PC-9 (cell line): Measurements from ENCODE around the gene INPPL1. TPM values are rescaled to one million over a fixed set of nuclear protein-coding genes. Genes with fewer than 3 reads are reported as not detected.

Experiments
- BruUV-seq: library from RNA; stranded (reverse); fragments of 400-500 nt; replicated peaks from 2 replicates; lab custom pipeline; 2021; lab: Mats Ljungman, UMichigan
- CTCF ChIA-PET: fragments of 300-600 bp; sonication (Branson Sonifier 250); formaldehyde crosslinking; loops from one replicate; lab custom pipeline; 2022; ENCODE audit warnings: antibody characterized with exemption; lab: Charles Lee
- POLR2A ChIA-PET: fragments of 300-600 bp; sonication (Branson Sonifier 250); formaldehyde crosslinking; loops from one replicate; lab custom pipeline; 2022; ENCODE audit warnings: antibody characterized with exemption; ENCODE audit not compliant: unreplicated experiment; lab: Charles Lee
- DNase-seq, 2 experiments: peaks; one replicate each; pipeline versions ENCODE4 v3.0.0 to v3.0.0-alpha.2; 2015 to 2022; ENCODE audit warnings: mixed read lengths in 1 of 2
- H2AFZ ChIP-seq: fragments of 200-600 bp; sonication (generic); 2 replicates; pipeline ENCODE4 v1.8.1; 2017; ENCODE audit warnings: antibody characterized with exemption
- H3F3A ChIP-seq: fragments of 200-600 bp; sonication (generic); 2 replicates; pipeline ENCODE4 v1.8.1; 2017; ENCODE audit warnings: antibody characterized with exemption, mild to moderate bottlenecking, low read depth; ENCODE audit not compliant: insufficient read depth
- H3K27ac ChIP-seq: fragments of 200-600 bp; sonication (generic); 2 replicates; pipeline ENCODE4 v1.6.1; 2016; ENCODE audit warnings: mixed run types
- H3K27me3 ChIP-seq: fragments of 200-600 bp; sonication (generic); 2 replicates; pipeline ENCODE4 v1.6.1; 2016; ENCODE audit warnings: low read depth, mixed run types; ENCODE audit not compliant: insufficient read depth
- H3K36me3 ChIP-seq: fragments of 200-600 bp; sonication (generic); 2 replicates; pipeline ENCODE4 v1.6.1; 2016; ENCODE audit warnings: low read depth, mixed run types
- H3K4me1 ChIP-seq: fragments of 200-600 bp; sonication (generic); replicated peaks from 2 replicates; pipeline ENCODE4 v1.6.1; 2016; ENCODE audit warnings: mixed run types; ENCODE audit not compliant: insufficient read depth
- H3K4me2 ChIP-seq: fragments of 200-600 bp; sonication (generic); 2 replicates; pipeline ENCODE4 v1.6.1; 2017; ENCODE audit warnings: mixed run types
- H3K4me3 ChIP-seq: fragments of 200-600 bp; sonication (generic); 2 replicates; pipeline ENCODE4 v1.6.1; 2016; ENCODE audit warnings: mixed run types
- H3K79me2 ChIP-seq: fragments of 200-600 bp; sonication (generic); 2 replicates; pipeline ENCODE4 v1.6.1; 2017; ENCODE audit warnings: low read depth, mixed run types
- H3K9me2 ChIP-seq: fragments of 200-600 bp; sonication (generic); 2 replicates; pipeline ENCODE4 v1.8.1; 2017; ENCODE audit warnings: mild to moderate bottlenecking; ENCODE audit not compliant: insufficient read depth
- H3K9me3 ChIP-seq: fragments of 200-600 bp; sonication (generic); 2 replicates; pipeline ENCODE4 v1.8.1; 2016; ENCODE audit warnings: low read depth; ENCODE audit not compliant: insufficient read depth
- H4K20me1 ChIP-seq: fragments of 200-600 bp; sonication (generic); 2 replicates; pipeline ENCODE4 v1.8.1; 2017; ENCODE audit not compliant: insufficient read depth
- EZH2 ChIP-seq: fragments of 200-600 bp; sonication (generic); IDR thresholded peaks from 2 replicates; pipeline ENCODE4 v1.8.0; 2017; ENCODE audit warnings: antibody characterized with exemption, low read depth
- intact Hi-C: fragments of 100-400 bp; cut with micrococcal nuclease; formaldehyde crosslinking; loops from one replicate; pipeline ENCODE4 v1.10.0; 2022; ENCODE audit not compliant: unreplicated experiment
- total RNA-seq: library from RNA; stranded (reverse); gene quantifications from 2 replicates; pipeline ENCODE4 v1.2.3, GENCODE V29; 2021
- TF ChIP-seq, protein P1 (sequence below): fragments of 200-600 bp; sonication (generic); conservative IDR thresholded peaks from 2 replicates; pipeline ENCODE4 v1.6.1; 2017; ENCODE audit warnings: mixed run types, antibody characterized with exemption, mild to moderate bottlenecking, moderate library complexity

Gene INPPL1
- total RNA-seq, 1 experiment from 2014 or later: 199 TPM

DNA sequence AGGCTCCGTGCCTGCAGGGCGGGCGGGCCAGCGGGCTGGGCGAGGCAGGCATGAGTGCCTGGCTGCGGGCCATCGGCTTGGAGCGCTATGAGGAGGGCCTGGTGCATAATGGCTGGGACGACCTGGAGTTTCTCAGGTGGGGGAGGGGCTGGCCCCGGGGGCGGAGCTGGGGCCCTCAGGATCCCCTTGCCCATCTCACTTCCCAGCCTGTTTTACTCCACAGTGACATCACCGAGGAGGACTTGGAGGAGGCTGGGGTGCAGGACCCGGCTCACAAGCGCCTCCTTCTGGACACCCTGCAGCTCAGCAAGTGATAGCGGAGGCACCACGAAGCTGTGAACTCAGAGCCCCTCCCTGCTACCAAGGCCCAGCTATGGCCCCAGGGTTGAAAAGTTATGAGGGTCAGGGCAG, 13.5 kb downstream of the INPPL1 start:
- peaks cover 17% of the 10 kb centered on the region for H4K20me1 ChIP-seq
- peak in 1 of 2 experiments; percentile 46 for DNase-seq
- POLR2A ChIA-PET: no interaction called here
- H3K4me3 ChIP-seq: no peak overlapping the region
- H3K4me1 ChIP-seq: no peaks in the 10 kb centered on the region
- TF ChIP-seq, protein P1, sequence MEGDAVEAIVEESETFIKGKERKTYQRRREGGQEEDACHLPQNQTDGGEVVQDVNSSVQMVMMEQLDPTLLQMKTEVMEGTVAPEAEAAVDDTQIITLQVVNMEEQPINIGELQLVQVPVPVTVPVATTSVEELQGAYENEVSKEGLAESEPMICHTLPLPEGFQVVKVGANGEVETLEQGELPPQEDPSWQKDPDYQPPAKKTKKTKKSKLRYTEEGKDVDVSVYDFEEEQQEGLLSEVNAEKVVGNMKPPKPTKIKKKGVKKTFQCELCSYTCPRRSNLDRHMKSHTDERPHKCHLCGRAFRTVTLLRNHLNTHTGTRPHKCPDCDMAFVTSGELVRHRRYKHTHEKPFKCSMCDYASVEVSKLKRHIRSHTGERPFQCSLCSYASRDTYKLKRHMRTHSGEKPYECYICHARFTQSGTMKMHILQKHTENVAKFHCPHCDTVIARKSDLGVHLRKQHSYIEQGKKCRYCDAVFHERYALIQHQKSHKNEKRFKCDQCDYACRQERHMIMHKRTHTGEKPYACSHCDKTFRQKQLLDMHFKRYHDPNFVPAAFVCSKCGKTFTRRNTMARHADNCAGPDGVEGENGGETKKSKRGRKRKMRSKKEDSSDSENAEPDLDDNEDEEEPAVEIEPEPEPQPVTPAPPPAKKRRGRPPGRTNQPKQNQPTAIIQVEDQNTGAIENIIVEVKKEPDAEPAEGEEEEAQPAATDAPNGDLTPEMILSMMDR: peak; percentile 61
- no peak for TF ChIP-seq EZH2
- intact Hi-C loops: no loop called here
- H3F3A ChIP-seq: peaks cover 41% of the 10 kb centered on the region
- no peaks in the 10 kb centered on the region for H3K9me3 ChIP-seq
- no peaks in the 10 kb centered on the region for H3K9me2 ChIP-seq
- H3K36me3 ChIP-seq: 0 out of 2 replicates have a peak, but pooled peaks cover 4% of the 10 kb centered on the region
- BruUV-seq: no TSS peak
- H2AFZ ChIP-seq: no peak overlapping the region
- H3K4me2 ChIP-seq: no peak overlapping the region
- H3K27ac ChIP-seq: no peak overlapping the region
- CTCF ChIA-PET: interaction anchor here (0.6 kb wide), 1 partner anchor 85 kb away, joined by 16 read pairs; no protein-coding TSS in a partner anchor
- H3K27me3 ChIP-seq: no peaks in the 10 kb centered on the region
- no peaks in the 10 kb centered on the region for H3K79me2 ChIP-seq

DNA sequence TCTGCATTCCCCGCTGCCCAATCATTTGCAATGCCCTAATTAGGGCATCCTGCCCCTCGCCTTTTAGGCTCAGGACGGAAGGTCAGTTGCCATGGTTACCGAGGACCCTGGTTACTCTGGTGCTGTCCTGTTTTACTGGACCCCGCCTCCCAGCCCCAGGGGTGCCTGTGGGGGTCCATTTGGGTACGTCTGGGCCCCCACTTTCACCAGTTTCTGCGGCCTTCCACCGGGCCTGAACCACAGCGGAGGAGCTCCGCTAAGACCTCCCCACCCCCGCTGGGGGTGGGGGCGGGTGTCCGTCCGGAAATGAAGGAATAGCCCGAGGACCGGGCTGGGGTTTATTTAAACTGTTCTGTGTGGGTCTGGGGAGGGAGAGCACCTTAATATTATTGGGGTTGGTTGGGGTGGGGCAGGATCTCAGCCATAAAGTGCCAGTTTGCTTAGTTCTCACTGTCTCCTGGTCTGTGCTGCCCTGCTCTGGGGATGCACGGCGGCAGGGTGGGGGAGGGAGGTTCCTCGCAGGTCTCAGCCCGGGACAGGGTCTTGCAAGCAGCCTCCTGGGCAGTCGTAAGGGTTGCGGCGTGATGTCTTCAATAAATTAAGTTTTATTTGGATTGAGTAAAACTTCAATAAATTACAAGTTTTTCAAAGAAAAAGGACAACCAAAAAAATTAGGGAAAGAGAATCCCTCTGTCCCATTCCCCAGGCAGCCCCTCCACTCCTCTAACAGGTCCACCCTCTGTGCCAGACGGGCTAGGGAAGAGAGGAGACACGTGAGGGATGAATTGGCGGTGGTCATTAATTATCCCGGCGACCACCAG, 14.1 kb downstream of the INPPL1 start:
- no peak for TF ChIP-seq EZH2
- TF ChIP-seq, protein P1: peak; percentile 16
- DNase-seq: no peak
- no peaks in the 10 kb centered on the region for H3K4me1 ChIP-seq
- no peak overlapping the region for H2AFZ ChIP-seq
- no peaks in the 10 kb centered on the region for H3K27me3 ChIP-seq
- H3K9me3 ChIP-seq: no peaks in the 10 kb centered on the region
- POLR2A ChIA-PET: no interaction called here
- no peak overlapping the region for H3K27ac ChIP-seq
- peaks cover 37% of the 10 kb centered on the region for H3F3A ChIP-seq
- H3K79me2 ChIP-seq: no peaks in the 10 kb centered on the region
- no peak overlapping the region for H3K4me3 ChIP-seq
- CTCF ChIA-PET: no interaction called here
- 0 out of 2 replicates have a peak, but pooled peaks cover 4% of the 10 kb centered on the region for H3K36me3 ChIP-seq
- H4K20me1 ChIP-seq: peaks cover 17% of the 10 kb centered on the region
- intact Hi-C loops: no loop called here
- H3K9me2 ChIP-seq: no peaks in the 10 kb centered on the region
- BruUV-seq: no TSS peak
- H3K4me2 ChIP-seq: no peak overlapping the region

DNA sequence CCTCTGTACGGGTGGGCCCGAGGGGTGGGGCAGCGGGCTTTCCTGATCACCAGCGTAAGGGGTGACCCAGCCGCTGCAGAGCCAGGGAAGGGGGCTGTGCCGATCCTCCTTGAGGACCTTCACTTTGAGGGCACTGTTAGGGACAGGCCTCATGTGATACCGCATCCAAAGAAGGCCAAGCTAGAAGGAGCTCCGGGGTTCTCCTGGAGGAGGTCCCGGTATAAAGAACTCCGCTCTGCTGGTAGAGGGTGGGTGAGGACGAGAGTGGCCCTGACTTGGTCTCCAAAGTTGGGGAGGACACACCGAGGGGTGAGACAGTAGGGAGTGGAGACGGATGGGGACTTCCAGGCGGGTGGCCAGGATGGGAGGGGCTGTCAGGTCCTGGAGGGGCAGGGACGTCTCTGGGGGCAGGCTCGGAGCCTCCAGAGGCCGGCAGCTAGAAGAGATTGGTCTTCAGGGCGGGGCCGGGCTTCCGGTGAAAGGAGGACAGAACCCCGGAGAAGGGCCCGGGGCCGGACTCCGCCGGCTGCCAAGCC, 14.8 kb downstream of the INPPL1 start:
- no peaks in the 10 kb centered on the region for H3K4me1 ChIP-seq
- no peaks in the 10 kb centered on the region for H3K79me2 ChIP-seq
- H3K4me2 ChIP-seq: no peak overlapping the region
- CTCF ChIA-PET: no interaction called here
- no peak overlapping the region for H3K27ac ChIP-seq
- DNase-seq: peak in 1 of 2 experiments; percentile 53
- H3K9me2 ChIP-seq: no peaks in the 10 kb centered on the region
- TF ChIP-seq, protein P1: no peak
- TF ChIP-seq EZH2: no peak
- BruUV-seq: no TSS peak
- H3K36me3 ChIP-seq: 0 out of 2 replicates have a peak, but pooled peaks cover 4% of the 10 kb centered on the region
- no peak overlapping the region for H3K4me3 ChIP-seq
- peaks cover 31% of the 10 kb centered on the region for H3F3A ChIP-seq
- H2AFZ ChIP-seq: no peak overlapping the region
- H4K20me1 ChIP-seq: peaks cover 13% of the 10 kb centered on the region
- no peaks in the 10 kb centered on the region for H3K9me3 ChIP-seq
- peaks cover 2% of the 10 kb centered on the region; the same call in 1 of the 2 replicates for H3K27me3 ChIP-seq
- POLR2A ChIA-PET: no interaction called here
- intact Hi-C loops: no loop called here
